ENCODE data around the gene ZNF180.
A peak's percentile ranks its signal among the peaks of the same experiment; 100 is the strongest.

ZNF180 gene

DNA sequence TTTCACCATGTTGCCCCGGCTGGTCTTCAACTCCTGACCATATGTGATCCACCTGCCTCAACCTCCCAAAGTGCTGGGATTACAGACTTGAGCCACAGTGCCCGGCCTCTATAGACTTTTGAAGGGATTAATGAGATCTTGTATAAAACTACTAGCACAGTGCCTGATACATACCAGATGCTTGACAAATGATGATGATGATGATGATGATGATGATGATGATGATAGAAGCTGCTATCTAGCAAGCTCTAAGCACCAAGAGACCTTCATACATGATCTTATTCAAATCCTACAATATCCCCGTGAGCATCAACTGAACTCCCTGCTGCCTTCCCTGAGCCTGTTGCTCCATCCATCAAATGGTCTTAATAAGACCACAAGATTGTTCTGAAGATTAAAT, 14.7 kb upstream of the ZNF180 start:
- Histone ChIP-seq H3K4me3 (ENCODE audit: low read depth, low read length) (no peak overlapping the region), H3K36me3 (no peaks in the 10 kb centered on the region), H3K27me3 (no peaks in the 10 kb centered on the region), H3K9me3 (no peaks in the 10 kb centered on the region; the same call in 1 of the 2 replicates), H3K4me1 (no peaks in the 10 kb centered on the region)
- TF ChIP-seq, protein P1, sequence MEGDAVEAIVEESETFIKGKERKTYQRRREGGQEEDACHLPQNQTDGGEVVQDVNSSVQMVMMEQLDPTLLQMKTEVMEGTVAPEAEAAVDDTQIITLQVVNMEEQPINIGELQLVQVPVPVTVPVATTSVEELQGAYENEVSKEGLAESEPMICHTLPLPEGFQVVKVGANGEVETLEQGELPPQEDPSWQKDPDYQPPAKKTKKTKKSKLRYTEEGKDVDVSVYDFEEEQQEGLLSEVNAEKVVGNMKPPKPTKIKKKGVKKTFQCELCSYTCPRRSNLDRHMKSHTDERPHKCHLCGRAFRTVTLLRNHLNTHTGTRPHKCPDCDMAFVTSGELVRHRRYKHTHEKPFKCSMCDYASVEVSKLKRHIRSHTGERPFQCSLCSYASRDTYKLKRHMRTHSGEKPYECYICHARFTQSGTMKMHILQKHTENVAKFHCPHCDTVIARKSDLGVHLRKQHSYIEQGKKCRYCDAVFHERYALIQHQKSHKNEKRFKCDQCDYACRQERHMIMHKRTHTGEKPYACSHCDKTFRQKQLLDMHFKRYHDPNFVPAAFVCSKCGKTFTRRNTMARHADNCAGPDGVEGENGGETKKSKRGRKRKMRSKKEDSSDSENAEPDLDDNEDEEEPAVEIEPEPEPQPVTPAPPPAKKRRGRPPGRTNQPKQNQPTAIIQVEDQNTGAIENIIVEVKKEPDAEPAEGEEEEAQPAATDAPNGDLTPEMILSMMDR (IDR thresholded peaks at IDR 0.05; ENCODE audit: low read depth, low read length) = no peak
- no peak for DNase-seq

DNA sequence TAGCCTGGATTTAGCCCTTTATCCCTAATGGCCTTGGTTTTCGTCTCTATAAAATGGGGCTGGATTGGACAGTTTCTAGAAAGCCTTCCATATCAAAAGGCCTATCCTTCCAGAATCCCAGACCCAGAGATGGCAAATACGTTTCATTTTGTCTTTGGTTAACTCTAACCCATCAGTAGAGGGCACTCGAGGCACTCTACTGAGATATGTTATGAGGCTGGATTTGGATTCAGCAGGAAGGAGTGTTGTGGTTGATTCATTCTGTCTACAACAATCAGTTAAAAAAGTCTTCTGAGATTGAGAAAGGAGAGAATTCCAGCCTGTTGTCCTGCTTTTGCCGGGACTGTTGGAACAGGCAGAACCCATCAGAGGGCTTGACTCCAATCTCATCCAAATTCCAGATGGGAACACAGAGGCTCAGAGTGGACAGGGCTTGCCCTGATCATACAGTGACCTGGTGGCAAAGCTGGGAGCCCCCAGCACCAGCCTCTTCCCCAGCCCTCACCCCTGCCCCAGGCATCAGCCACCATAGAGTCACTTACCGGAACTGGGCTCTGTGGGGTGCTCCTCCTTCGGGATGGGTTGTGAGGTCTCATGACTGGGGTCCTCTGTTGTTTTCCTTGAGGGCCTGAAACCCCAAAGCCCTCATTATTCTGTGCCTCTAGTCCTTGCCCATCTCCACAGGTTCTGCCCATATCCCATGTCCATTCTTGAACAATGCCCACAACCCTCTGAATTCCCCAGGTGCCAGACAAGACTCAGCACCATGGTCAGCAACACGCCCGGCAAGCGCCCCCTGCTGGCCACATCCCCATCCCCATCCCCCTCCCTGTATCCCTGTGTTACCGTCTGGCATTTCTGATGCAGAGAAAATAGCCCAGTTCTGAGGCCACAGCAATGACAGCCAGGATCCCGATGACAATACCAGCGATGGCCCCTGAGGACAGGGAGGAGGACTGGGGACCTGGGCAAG, 12.3 kb upstream of the ZNF180 start:
- H3K4me1 ChIP-seq = no peaks in the 10 kb centered on the region
- H3K4me3 ChIP-seq (ENCODE audit: low read depth, low read length) = no peak overlapping the region
- TF ChIP-seq, protein P1 (IDR thresholded peaks at IDR 0.05; ENCODE audit: low read depth, low read length) = peak; percentile 51
- H3K9me3 ChIP-seq = no peaks in the 10 kb centered on the region; the same call in 1 of the 2 replicates
- no peaks in the 10 kb centered on the region; the same call in 1 of the 2 replicates for H3K27me3 ChIP-seq
- no peaks in the 10 kb centered on the region for H3K36me3 ChIP-seq
- DNase-seq = peak; percentile 49

DNA sequence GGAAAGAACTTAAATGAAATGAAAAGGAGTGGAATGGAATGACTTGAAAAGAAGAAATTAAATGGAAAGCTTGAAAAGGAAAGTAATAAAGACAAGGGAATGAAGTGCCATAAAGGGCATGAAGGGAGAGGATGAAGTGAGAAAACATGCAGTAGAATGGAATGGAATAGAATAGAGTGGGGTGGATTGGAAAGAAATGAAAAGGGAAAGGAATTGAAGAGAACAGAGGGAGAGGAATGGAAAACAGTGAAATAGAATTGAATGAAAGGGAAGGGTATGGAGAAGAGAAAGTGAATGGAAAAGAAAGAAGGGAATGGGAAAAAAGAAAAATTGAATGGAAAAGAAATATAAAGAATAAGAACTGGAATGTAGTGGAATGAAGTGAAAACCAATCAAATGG, 9.2 kb upstream of the ZNF180 start:
- H3K4me3 ChIP-seq (ENCODE audit: low read depth, low read length) = no peak overlapping the region
- H3K9me3 ChIP-seq = no peaks in the 10 kb centered on the region; the same call in 1 of the 2 replicates
- H3K36me3 ChIP-seq = no peaks in the 10 kb centered on the region
- no peaks in the 10 kb centered on the region; the same call in 1 of the 2 replicates for H3K27me3 ChIP-seq
- DNase-seq = no peak
- H3K4me1 ChIP-seq = no peaks in the 10 kb centered on the region
- TF ChIP-seq, protein P1 (IDR thresholded peaks at IDR 0.05; ENCODE audit: low read depth, low read length) = no peak

DNA sequence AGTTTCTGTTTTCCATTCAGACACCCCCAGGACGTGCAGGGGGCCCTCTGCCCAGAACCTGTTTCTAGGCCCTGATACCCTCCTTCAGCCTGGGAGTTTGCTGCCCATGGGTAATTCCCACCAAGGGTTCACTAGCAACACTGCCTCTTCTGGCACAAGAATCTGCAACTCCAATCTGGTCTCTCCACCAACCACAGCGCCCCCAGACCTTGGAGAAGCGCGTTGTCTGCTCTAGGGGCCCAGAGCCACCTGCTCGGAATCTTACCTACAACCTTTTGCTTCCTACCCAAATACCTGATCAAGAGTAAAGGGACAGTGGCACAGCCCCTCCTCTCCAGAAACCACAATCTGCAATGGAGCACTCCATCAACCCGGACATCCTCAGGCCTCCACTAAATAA, 763 bp downstream of the ZNF180 start:
- H3K9me3 ChIP-seq = peaks cover 4% of the 10 kb centered on the region; the same call in 1 of the 2 replicates
- TF ChIP-seq, protein P1 (IDR thresholded peaks at IDR 0.05; ENCODE audit: low read depth, low read length) = no peak
- DNase-seq = no peak
- no peaks in the 10 kb centered on the region for H3K4me1 ChIP-seq
- peak overlapping the region; percentile 77 for H3K4me3 ChIP-seq (ENCODE audit: low read depth, low read length)
- no peaks in the 10 kb centered on the region for H3K27me3 ChIP-seq
- H3K36me3 ChIP-seq = peaks cover 24% of the 10 kb centered on the region

DNA sequence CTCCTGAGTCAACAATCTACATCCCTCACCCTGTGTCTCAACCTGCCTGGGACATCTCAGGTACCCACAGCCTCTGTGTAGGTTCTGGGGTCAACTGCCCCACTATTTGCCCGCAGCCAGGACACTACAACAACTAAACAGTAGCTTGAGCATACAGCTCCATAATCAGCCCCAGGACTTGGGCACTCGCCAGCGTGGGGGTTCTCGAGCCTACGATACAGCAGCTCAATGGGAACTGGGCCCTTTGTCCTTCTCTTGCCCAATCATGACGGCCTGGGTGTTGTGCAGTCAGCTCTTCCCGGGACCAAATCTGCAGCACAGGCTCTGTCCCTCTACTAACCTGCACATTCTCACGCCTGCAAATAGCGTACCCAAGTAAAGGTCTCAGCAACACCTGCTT, 1.3 kb downstream of the ZNF180 start:
- no peaks in the 10 kb centered on the region for H3K27me3 ChIP-seq
- peaks cover 4% of the 10 kb centered on the region; the same call in 1 of the 2 replicates for H3K9me3 ChIP-seq
- H3K36me3 ChIP-seq = peaks cover 30% of the 10 kb centered on the region
- no peak overlapping the region; the same call in 1 of the 2 replicates for H3K4me3 ChIP-seq (ENCODE audit: low read depth, low read length)
- DNase-seq = no peak
- TF ChIP-seq, protein P1 (IDR thresholded peaks at IDR 0.05; ENCODE audit: low read depth, low read length) = no peak
- no peaks in the 10 kb centered on the region for H3K4me1 ChIP-seq

DNA sequence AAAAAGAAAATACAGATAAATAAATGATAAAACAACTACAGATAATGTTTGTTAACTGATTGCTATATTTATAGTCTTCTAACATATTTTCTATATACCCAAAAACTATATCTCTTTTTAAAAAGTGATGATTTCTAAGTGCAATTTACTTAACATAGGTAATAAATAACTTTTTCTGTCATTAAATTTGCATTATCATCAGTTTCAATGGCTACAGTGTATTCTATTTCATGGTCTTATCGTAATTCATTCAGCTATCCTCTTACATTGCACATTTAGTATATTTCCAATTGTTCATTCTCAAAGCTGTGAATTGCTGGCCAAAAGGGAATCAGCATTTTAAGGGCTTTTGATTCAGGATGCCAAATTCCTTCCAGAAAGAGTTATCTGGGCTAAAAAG, 3.6 kb downstream of the ZNF180 start:
- TF ChIP-seq, protein P1 (IDR thresholded peaks at IDR 0.05; ENCODE audit: low read depth, low read length) = no peak
- no peaks in the 10 kb centered on the region for H3K4me1 ChIP-seq
- H3K4me3 ChIP-seq (ENCODE audit: low read depth, low read length) = no peak overlapping the region
- peaks cover 42% of the 10 kb centered on the region for H3K36me3 ChIP-seq
- DNase-seq = no peak
- peaks cover 6% of the 10 kb centered on the region; the same call in 1 of the 2 replicates for H3K9me3 ChIP-seq
- H3K27me3 ChIP-seq = no peaks in the 10 kb centered on the region

Measured in BE2C (cell line).